ENCODE measurements around the gene P2RX4.
"Not testable (repeated sequence)": the region's sequence is repeated elsewhere in the genome, so short reads cannot be mapped to it uniquely, and the experiment has no call there.

The P2RX4 gene

GRCh38 chr12:121279507-121279915 lies 69.6 kb downstream of the P2RX4 start:
- DNase-seq = no peak

GRCh38 chr12:121280531-121280930 lies 70.6 kb downstream of the P2RX4 start:
- DNase-seq = not testable (repeated sequence)

GRCh38 chr12:121281116-121281515 lies 71.2 kb downstream of the P2RX4 start:
- DNase-seq = not testable (repeated sequence)

GRCh38 chr12:121282072-121282742 lies 72.3 kb downstream of the P2RX4 start:
- no peak for DNase-seq

- DNase-seq = not testable (repeated sequence)
Observed at GRCh38 chr12:121282910-121283309, 73.0 kb downstream of the P2RX4 start.

- DNase-seq = no peak
Observed at GRCh38 chr12:121283388-121283787, 73.5 kb downstream of the P2RX4 start.
